ENCODE measurements around the gene CACNA1I.

CACNA1I gene

DNA sequence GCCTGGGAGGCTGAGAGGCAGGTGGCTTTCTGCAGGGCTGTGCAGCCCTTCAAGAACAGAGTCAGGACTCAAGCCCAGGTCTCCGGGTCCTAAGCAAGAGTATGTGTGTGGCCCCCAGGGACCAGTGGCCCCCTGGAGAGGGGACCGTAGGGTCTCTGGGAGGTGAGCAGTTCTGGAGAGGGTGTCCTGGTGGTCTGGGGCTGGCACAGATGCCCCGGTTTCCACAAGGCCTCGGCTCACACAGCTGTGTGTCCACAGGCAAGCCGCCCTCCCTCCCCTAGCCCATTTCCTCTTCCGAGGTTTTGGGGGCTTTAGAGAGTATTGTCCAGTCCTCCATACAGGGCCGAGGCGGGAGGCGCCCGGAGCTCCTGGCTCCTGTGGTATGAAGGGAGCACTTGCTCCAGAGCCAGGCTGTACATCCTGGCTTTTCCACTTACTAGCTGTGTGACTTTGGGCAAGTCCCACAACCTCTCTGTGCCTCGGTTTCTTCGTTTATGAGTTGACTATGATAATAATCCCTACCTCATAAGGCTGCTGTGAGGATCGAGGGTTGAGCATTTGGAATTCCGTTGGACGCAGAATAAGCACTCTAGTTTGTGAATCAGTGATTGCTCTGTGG, 34.6 kb upstream of the CACNA1I start:
- DNase-seq = no peak

DNA sequence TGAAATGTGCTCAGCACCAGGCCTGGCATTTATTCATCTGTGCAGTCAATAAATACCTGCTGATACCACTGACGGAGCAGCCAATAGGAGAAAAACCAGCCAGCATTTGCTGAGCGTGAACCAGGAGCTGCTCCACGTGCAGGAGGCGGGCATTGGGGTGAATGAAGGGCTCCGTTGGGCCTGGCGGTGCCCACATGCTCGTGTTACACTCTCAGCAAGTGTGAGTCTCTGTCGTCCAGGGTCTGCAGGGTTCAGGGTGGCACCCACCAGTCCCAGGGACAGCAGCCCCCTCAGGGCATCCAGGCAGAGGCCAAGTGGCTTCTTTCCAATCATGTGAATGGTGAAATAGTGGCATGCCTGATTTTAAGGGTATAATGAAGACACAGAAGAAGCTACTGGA, 33.8 kb upstream of the CACNA1I start:
- no peak for DNase-seq

- no peak for DNase-seq
These were observed 32.6 kb upstream of the CACNA1I start for GRCh38 chr22:39537975-39538374.

GRCh38 chr22:39543095-39543494, 27.5 kb upstream of the CACNA1I start:
- DNase-seq = no peak

DNA sequence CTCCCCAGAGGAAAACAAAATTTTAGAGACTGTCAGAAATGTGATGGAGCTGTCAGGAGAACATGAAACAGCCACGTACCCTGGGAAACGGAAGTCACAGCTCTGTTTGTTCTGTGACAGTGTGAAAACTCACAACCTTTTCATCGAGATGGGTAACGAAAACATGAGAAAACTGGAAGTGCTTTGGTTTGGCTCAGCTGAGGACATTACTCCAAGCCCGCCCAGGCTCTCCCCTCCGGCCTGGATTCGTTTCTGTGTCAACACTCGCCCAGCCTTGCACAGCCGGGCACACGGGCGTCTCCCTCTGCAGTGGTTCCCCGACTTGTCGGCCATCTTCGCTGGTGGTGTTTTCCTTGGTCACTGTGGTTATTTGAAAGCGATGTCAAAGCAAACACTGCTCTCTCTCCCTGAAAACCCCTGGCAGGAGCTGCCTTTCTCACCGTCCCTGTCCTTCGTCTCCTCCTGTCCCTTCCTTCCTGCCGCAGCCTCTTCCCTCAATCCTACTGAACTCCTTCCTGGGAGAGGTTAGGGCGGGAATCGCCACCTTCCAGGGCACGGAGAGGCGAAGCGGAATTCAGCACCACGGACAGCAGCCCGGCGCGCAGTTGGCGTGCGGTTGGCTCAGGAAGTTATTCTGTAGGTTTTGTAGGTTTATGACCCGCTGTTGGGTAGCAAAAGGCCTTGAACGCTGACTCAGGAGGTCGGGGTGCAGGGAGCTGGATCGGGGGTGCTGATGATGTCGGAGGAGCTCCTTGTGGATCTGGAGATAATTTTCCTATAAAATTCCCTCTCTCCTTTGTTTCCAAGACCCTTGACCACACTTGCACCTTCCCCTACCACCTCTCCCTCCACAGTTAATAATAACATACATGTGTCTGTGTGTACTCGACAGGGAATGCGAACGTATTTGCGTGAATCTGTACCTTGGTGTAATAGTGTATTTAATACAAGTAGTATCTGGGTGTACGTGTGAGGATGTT, 24.9 kb upstream of the CACNA1I start:
- no peak for DNase-seq

- DNase-seq = no peak
These were observed 23.5 kb upstream of the CACNA1I start for GRCh38 chr22:39546889-39547586.

DNA sequence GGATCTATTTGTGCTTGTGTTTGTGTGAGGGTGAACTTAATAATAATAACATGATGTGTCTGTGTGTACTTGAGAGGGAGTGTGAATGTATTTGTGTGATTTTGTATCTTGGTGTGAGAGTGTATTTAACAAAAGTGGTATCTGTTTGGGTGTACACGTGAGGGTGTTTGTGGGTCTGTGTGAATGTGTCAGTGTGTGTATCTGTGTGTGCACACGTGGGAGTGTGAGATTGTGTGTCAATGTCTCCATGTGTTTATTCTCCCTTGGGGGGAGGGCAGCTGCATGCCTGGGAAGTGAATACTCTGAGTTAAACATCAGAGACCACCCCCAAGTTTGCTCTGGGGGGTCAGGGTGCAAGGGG, 23.0 kb upstream of the CACNA1I start:
- no peak for DNase-seq

DNA sequence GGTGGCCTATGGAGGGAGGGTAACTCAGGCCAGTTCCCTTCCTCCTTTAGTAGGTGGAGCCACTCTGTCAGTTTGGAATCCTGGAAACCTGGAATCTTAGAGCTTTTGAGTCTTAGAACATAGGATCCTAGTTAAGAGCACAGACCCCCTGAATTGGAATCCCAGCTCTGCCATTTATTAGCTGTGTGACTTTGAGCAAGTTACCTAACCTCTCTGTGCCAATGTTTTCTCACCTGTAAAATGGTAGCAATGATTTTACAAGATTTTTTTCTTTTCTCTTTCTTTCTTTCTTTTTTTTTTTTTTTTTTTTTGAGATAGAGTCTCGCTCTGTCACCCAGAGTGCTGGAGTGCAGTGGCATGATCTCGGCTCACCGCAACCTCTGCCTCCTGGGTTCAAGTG, 17.1 kb upstream of the CACNA1I start:
- no peak for DNase-seq

DNA sequence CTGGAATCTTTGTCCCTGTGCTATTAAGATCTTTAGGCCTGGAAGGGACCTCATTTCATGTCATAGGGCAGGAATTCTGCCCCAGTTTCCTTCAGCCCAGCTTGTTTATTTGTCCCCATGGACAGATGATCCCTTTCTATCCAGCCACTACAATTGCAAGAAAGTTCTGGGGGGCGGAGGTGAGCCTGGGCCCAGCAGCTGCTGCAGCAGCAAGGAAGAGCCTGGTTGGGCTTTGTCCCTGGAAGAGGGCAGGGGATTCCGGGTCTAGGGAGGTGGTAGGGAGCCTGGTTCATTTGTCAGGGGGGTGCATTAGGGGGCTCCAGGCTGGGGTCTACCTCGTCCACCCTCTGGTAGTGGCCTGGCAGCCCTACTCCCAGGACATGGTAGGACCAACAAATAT, 16.4 kb upstream of the CACNA1I start:
- no peak for DNase-seq

GRCh38 chr22:39556970-39557841, 13.3 kb upstream of the CACNA1I start:
- DNase-seq = no peak

DNA sequence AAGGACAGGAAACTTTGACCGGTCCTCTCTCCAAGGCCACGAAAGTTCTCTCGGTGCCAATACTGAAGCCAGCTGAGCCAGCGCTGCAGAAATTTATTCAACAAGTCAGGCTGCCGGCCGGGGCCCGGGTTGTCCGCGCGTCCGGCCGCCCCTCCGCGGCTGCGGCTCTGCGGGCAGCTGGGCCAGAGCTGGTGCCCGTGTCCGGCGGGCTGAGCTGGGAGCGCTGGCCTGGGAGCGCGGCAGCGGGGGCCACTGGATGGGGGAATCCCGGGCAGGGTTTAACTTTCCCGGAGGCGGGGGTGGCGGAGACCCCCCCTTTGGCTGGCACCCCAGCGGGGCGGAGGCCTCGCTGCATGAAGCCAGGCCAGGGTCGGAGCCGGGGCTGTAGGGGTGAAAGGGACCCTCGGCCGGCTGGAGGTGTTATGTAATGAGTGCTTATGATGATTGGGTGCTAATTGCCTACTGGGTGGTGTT, 12.3 kb upstream of the CACNA1I start:
- no peak for DNase-seq

- DNase-seq = no peak
These were observed 11.6 kb upstream of the CACNA1I start for GRCh38 chr22:39558950-39559349.

- no peak for DNase-seq
These were observed 11.0 kb upstream of the CACNA1I start for GRCh38 chr22:39559456-39560105.

DNA sequence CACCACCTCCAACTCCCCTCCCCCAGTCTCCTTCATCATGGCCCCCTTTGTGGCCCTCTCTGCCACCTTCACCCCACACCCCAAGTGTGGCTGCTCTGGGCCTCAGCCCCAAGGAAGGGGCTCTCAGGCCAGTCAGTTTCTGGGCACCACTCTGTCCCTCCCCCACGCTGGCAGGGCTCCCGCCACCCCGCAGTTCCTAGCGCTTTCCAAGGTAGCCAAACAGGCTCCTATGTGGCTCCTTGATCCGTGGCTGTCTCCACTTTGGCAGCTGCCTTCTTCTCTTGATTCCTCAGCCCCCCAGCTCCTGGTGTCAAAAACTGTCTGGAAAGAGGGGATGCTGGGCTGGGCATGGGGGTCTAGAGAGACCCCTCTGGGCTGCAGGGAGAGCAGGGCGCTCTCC, 10.4 kb upstream of the CACNA1I start:
- no peak for DNase-seq

- no peak for DNase-seq
These were observed 7.6 kb upstream of the CACNA1I start for GRCh38 chr22:39562839-39563489.

DNA sequence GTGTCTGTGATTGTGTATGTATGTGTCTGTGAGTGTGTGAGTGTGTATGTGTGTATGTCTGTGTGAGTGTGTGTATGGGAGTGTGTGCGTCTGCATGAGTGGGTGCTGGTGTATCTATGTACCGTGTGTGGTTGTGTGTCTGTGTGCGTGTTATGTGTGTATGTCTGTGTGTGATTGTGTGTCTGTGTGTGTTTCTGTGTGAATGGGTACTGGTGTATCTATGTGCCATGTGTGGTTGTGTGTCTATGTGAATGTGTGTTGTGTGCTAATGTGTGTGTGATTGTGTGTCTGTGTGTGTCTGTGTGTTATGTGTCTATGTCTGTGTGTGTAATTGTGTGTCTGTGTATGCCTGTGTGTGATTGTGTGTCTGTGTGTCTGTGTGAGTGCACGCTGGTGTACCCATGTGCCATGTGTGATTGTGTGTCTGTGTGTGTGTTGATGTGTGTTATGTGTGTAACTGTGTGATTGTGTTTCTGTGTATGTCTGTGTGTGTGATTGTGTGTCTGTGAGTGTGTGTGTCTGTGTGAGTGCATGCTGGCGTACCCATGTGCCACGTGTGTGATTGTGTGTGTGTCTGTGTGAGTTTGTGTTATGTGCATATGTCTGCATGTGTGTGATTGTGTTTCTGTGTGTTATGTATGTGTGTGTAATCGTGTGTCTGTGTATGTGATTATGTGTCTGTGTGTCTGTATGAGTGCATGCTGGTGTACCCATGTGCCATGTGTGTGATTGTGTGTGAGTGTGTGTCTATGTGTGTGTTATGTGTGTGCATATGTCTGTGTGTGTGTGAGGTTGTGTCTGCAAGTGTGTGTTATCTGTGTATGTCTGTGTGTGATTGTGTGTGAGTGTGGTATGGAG, 6.8 kb upstream of the CACNA1I start:
- no peak for DNase-seq

DNA sequence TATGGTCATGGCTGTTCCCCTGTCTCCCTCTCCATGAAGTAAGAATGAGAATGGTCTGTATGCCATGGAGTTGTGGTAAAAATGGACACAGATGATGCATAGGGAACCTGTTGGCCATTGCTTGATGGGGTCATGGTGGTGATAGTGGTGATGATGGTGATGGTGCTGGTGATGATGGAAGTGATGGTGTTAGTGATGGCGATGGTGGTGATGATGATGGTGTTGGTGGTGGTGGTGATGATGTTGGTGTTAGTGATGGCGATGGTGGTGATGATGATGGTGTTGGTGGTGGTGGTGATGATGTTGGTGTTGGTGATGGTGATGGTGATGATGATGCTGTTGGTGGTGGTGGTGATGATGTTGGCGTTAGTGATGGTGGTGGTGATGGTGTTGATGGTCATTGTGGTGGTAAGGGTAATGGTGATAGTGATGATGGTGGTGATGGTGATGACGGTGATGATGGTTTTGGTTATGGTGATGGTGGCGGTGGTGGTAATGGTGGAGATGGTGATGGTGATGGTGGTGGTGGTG, 5.1 kb upstream of the CACNA1I start:
- no peak for DNase-seq

DNA sequence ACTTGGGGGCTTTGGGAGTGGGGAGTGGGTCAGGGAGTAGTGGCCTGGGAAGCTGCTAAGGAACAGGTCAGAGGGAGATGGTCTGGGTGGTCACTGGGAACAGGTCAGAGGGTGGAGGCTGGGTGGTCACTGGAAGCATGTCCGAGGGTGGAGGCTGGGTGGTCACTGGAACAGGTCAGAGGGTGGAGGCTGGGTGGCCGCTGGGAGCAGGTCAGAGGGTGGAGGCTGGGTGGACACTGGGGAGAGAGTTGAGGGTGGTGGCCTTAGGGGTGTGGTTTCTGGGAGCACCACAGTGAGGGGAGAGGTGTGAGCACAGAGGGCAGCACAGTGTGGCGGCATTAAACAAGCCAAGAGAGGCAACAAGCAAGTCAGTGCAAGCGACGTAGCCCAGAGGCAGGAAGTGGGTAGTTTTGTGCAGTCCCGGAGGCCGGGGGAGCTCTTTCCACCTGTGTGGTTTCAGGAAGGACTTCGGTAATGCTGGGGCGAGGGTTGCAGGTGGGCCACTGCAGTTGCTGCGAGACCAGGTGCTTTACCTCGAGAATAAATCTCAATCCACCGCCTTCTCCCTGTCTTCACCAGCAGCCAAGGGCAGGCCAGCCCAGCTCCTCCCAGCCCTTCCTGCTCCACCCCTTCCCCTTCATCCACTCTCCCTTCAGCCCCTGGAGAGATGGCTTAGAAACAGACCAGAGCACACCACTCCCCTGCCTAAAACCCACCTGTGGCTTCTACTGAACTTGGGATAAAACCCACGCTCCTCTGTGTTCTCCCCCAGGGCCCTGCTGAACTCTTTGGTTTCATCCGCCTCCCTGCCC, 3.2 kb upstream of the CACNA1I start:
- DNase-seq = peak; percentile 18

DNA sequence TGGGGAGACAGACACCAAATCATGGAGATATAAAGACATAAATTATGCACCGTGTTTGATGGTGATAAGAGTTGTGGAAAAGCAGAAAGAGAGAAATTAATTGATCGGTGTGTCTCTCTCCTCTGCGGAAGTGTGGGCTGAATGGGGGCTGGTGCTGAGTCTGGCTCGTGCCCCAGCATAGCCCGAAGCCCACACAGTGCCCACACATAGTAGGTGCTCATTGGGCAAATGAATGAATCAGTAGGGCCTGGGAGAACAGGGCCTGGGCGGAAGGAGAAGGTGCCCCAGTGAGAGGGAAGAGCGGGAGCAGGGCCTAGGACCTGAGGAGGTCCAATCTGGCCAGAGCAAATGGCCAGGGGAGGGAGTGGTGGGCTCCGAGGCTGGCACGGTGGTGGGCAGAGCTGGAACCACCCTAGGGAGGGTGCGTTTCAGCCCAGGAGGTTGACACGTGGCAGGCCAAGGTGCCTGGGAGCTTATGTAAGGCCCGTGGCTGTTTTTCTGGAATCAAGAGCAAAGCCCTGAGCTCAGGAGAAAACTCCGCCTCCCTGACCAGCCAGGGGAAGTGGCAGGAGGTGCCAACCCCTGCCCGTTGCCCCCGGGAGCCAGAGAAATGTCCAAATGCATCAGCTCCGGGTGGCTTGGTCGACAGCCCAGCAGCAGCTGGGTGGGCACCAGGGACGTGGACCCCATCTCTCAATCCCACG, 2.1 kb upstream of the CACNA1I start:
- no peak for DNase-seq

Measured in NCI-H510A treated with DMSO at 0.1 percent for 48 hours (cell line).